Measurements from ENCODE around the gene ATP6V0C.

Gene ATP6V0C

DNA sequence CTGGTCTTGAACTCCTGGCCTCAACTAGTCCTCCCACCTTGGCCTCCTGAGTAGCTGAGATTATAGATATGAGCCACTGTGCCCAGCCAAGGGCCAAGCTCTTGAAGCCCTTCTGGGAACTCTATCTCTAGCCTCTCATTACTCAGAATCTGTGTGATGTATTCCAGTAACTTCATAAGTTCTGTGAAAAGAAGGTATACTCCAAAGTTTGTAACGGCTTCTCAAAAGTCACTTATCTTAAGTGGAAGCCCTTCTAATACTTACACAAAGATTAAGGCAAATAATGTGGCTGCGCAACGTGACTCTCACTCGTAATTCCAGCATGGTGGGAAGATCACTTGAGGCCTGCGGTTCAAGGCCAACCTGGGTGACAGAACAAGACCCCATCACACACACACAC lies 19.1 kb upstream of the ATP6V0C start:
- no peak overlapping the region for H3K27ac ChIP-seq (ENCODE audit: low read depth, low read length)
- no peaks in the 10 kb centered on the region for H3K27me3 ChIP-seq (ENCODE audit: control insufficient read depth, low read length)
- H3K79me2 ChIP-seq (ENCODE audit: control insufficient read depth, low read length): peaks cover 19% of the 10 kb centered on the region
- TF ChIP-seq, protein P1, sequence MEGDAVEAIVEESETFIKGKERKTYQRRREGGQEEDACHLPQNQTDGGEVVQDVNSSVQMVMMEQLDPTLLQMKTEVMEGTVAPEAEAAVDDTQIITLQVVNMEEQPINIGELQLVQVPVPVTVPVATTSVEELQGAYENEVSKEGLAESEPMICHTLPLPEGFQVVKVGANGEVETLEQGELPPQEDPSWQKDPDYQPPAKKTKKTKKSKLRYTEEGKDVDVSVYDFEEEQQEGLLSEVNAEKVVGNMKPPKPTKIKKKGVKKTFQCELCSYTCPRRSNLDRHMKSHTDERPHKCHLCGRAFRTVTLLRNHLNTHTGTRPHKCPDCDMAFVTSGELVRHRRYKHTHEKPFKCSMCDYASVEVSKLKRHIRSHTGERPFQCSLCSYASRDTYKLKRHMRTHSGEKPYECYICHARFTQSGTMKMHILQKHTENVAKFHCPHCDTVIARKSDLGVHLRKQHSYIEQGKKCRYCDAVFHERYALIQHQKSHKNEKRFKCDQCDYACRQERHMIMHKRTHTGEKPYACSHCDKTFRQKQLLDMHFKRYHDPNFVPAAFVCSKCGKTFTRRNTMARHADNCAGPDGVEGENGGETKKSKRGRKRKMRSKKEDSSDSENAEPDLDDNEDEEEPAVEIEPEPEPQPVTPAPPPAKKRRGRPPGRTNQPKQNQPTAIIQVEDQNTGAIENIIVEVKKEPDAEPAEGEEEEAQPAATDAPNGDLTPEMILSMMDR (IDR thresholded peaks at IDR 0.05; ENCODE audit: low read depth, low read length, poor library complexity, severe bottlenecking): no peak
- no peak for TF ChIP-seq EZH2phosphoT487 (IDR thresholded peaks at IDR 0.05; ENCODE audit: borderline replicate concordance, low read length)
- no peak overlapping the region for H3K4me2 ChIP-seq (ENCODE audit: low read length)
- H3F3A ChIP-seq (ENCODE audit: control insufficient read depth, insufficient read depth): no peaks in the 10 kb centered on the region
- no peaks in the 10 kb centered on the region for H3K4me1 ChIP-seq (ENCODE audit: control insufficient read depth, low read length)
- no peaks in the 10 kb centered on the region for H3K9me3 ChIP-seq (ENCODE audit: control insufficient read depth, insufficient read depth, low read length)
- no peaks in the 10 kb centered on the region for H4K20me1 ChIP-seq (ENCODE audit: control insufficient read depth, insufficient read depth, low read depth, low read length)
- no peaks in the 10 kb centered on the region for H3K9me2 ChIP-seq (replicated peaks; ENCODE audit: control insufficient read depth, low read length)
- H3K36me3 ChIP-seq (ENCODE audit: control insufficient read depth, low read length): peaks cover 32% of the 10 kb centered on the region
- no peak overlapping the region for H3K4me3 ChIP-seq (ENCODE audit: low read length)

DNA sequence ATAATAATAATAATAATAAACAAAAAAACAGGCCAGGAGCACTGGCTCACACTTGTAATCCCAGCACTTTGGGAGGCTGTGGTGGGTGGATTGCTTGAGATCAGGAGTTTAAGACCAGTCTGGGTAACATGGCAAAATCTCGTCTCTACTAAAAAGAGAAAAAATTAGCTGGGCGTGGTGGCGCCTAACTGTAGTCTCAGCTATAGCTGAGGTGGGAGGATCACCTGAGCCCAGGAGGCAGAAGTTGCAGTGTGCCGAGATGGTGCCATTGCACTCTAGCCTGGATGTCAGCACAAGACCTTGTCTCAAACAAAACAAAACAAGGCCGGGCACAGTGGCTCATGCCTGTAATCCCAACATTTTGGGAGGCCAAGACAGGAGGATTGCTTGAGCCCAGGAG lies 18.7 kb upstream of the ATP6V0C start:
- H4K20me1 ChIP-seq (ENCODE audit: control insufficient read depth, insufficient read depth, low read depth, low read length): no peaks in the 10 kb centered on the region
- no peak for TF ChIP-seq EZH2phosphoT487 (IDR thresholded peaks at IDR 0.05; ENCODE audit: borderline replicate concordance, low read length)
- TF ChIP-seq, protein P1 (IDR thresholded peaks at IDR 0.05; ENCODE audit: low read depth, low read length, poor library complexity, severe bottlenecking): no peak
- H3K27ac ChIP-seq (ENCODE audit: low read depth, low read length): no peak overlapping the region
- peaks cover 17% of the 10 kb centered on the region for H3K79me2 ChIP-seq (ENCODE audit: control insufficient read depth, low read length)
- H3K4me3 ChIP-seq (ENCODE audit: low read length): no peak overlapping the region
- H3F3A ChIP-seq (ENCODE audit: control insufficient read depth, insufficient read depth): no peaks in the 10 kb centered on the region
- H3K4me1 ChIP-seq (ENCODE audit: control insufficient read depth, low read length): no peaks in the 10 kb centered on the region
- peaks cover 32% of the 10 kb centered on the region for H3K36me3 ChIP-seq (ENCODE audit: control insufficient read depth, low read length)
- no peaks in the 10 kb centered on the region for H3K9me3 ChIP-seq (ENCODE audit: control insufficient read depth, insufficient read depth, low read length)
- H3K27me3 ChIP-seq (ENCODE audit: control insufficient read depth, low read length): no peaks in the 10 kb centered on the region
- H3K9me2 ChIP-seq (replicated peaks; ENCODE audit: control insufficient read depth, low read length): no peaks in the 10 kb centered on the region
- no peak overlapping the region for H3K4me2 ChIP-seq (ENCODE audit: low read length)

DNA sequence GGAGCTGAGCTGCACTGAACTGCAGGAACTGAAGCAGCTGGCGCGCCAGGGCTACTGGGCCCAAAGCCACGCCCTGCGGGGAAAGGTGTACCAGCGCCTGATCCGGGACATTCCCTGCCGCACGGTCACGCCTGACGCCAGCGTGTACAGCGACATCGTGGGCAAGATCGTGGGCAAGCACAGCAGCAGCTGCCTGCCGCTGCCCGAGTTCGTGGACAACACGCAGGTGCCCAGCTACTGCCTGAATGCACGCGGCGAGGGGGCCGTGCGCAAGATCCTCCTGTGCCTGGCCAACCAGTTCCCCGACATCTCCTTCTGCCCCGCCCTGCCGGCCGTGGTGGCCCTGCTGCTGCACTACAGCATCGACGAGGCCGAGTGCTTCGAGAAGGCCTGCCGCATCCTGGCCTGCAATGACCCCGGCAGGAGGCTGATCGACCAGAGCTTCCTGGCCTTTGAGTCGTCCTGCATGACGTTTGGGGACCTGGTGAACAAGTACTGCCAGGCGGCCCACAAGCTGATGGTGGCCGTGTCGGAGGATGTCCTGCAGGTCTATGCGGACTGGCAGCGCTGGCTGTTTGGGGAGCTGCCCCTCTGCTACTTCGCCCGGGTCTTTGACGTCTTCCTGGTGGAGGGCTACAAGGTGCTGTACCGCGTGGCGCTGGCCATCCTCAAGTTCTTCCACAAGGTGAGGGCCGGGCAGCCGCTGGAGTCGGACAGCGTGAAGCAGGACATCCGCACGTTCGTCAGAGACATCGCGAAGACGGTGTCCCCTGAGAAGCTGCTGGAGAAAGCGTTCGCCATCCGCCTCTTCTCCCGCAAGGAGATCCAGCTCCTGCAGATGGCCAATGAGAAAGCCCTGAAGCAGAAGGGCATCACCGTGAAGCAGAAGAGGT lies 17.3 kb upstream of the ATP6V0C start:
- Histone ChIP-seq H4K20me1 (ENCODE audit: control insufficient read depth, insufficient read depth, low read depth, low read length) (0 out of 2 replicates have a peak, but pooled peaks cover 7% of the 10 kb centered on the region), H3K79me2 (ENCODE audit: control insufficient read depth, low read length) (peaks cover 12% of the 10 kb centered on the region), H3F3A (ENCODE audit: control insufficient read depth, insufficient read depth) (no peaks in the 10 kb centered on the region), H3K36me3 (ENCODE audit: control insufficient read depth, low read length) (peaks cover 34% of the 10 kb centered on the region), H3K27me3 (ENCODE audit: control insufficient read depth, low read length) (no peaks in the 10 kb centered on the region), H3K27ac (ENCODE audit: low read depth, low read length) (no peak overlapping the region), H3K4me2 (ENCODE audit: low read length) (no peak overlapping the region), H3K4me1 (ENCODE audit: control insufficient read depth, low read length) (peaks cover 8% of the 10 kb centered on the region), H3K9me3 (ENCODE audit: control insufficient read depth, insufficient read depth, low read length) (no peaks in the 10 kb centered on the region), H3K4me3 (ENCODE audit: low read length) (no peak overlapping the region), H3K9me2 (replicated peaks; ENCODE audit: control insufficient read depth, low read length) (no peaks in the 10 kb centered on the region)
- TF ChIP-seq EZH2phosphoT487 (IDR thresholded peaks at IDR 0.05; ENCODE audit: borderline replicate concordance, low read length): no peak
- TF ChIP-seq, protein P1 (IDR thresholded peaks at IDR 0.05; ENCODE audit: low read depth, low read length, poor library complexity, severe bottlenecking): no peak

Measured in DOHH2 (cell line).